Measurements from ENCODE around the gene NTSR1. TPM values are rescaled to one million over a fixed set of nuclear protein-coding genes. Genes with fewer than 3 reads are reported as not detected.

NTSR1 gene
- total RNA-seq, 2 experiments from 2014 or later: 0.55 to 0.56 TPM

GRCh38 chr20:62753626-62754025 lies 45.0 kb downstream of the NTSR1 start:
- CTCF ChIA-PET: no interaction called here

GRCh38 chr20:62754122-62754990 lies 45.7 kb downstream of the NTSR1 start:
- intact Hi-C loops (cut with DNase I, micrococcal nuclease): no loop called here
- Histone ChIP-seq H3K4me3 (ENCODE audit: low read length) (no peak overlapping the region), H3K27ac (ENCODE audit: low read depth in 1 of 2, low read length in 2 of 2) (no peak overlapping the region), H3K4me1 (ENCODE audit: insufficient read depth, low read length) (no peaks in the 10 kb centered on the region), H3K36me3 (ENCODE audit: insufficient read depth, low read length) (no peaks in the 10 kb centered on the region), H3K27me3 (ENCODE audit: control insufficient read depth in 1 of 2, insufficient read depth in 2 of 2, low read length in 2 of 2) (peaks cover 0 to 5% of the 10 kb centered on the region in 2 experiments), H3K9me3 (ENCODE audit: control insufficient read depth in 1 of 2, insufficient read depth in 1 of 2, low read length in 2 of 2) (peaks cover 0 to 7% of the 10 kb centered on the region in 2 experiments)
- Mint-ChIP-seq H3K27ac (no peak overlapping the region), H3K4me1 (ENCODE audit: low read depth) (no peaks in the 10 kb centered on the region), H3K27me3 (peaks cover 5% of the 10 kb centered on the region), H3K4me3 (no peak overlapping the region), H3K9me3 (no peaks in the 10 kb centered on the region), H3K36me3 (ENCODE audit: low read depth) (no peaks in the 10 kb centered on the region)
- DNase-seq: no peak
- no peak for ATAC-seq (ENCODE audit: poor library complexity)
- ChIA-PET POLR2A (no interaction called here), CTCF (no interaction called here)
- no peak for TF ChIP-seq CTCF (IDR thresholded peaks at IDR 0.05)

More at GRCh38 chr20:62753626-62754025, 45.0 kb downstream of the NTSR1 start:
- DNase-seq (no peak), ATAC-seq (ENCODE audit: poor library complexity) (no peak)
- H3K27ac ChIP-seq (ENCODE audit: low read depth in 1 of 2, low read length in 2 of 2): no peak overlapping the region
- Mint-ChIP-seq H3K36me3 (ENCODE audit: low read depth) (no peaks in the 10 kb centered on the region), H3K9me3 (no peaks in the 10 kb centered on the region), H3K27ac (no peak overlapping the region), H3K27me3 (peaks cover 5% of the 10 kb centered on the region), H3K4me3 (no peak overlapping the region), H3K4me1 (ENCODE audit: low read depth) (no peaks in the 10 kb centered on the region)
- H3K36me3 ChIP-seq (ENCODE audit: insufficient read depth, low read length): no peaks in the 10 kb centered on the region
- no peaks in the 10 kb centered on the region for H3K4me1 ChIP-seq (ENCODE audit: insufficient read depth, low read length)
- POLR2A ChIA-PET: no interaction called here
- H3K9me3 ChIP-seq (ENCODE audit: control insufficient read depth in 1 of 2, insufficient read depth in 1 of 2, low read length in 2 of 2): peaks cover 0 to 7% of the 10 kb centered on the region in 2 experiments
- intact Hi-C loops (cut with DNase I, micrococcal nuclease): no loop called here
- H3K4me3 ChIP-seq (ENCODE audit: low read length): no peak overlapping the region
- H3K27me3 ChIP-seq (ENCODE audit: control insufficient read depth in 1 of 2, insufficient read depth in 2 of 2, low read length in 2 of 2): peaks cover 0 to 5% of the 10 kb centered on the region in 2 experiments
- no peak for TF ChIP-seq CTCF (IDR thresholded peaks at IDR 0.05)

- Histone ChIP-seq H3K4me3 (ENCODE audit: low read length) (no peak overlapping the region), H3K27ac (ENCODE audit: low read depth in 1 of 2, low read length in 2 of 2) (no peak overlapping the region), H3K4me1 (ENCODE audit: insufficient read depth, low read length) (no peaks in the 10 kb centered on the region), H3K36me3 (ENCODE audit: insufficient read depth, low read length) (no peaks in the 10 kb centered on the region), H3K9me3 (ENCODE audit: control insufficient read depth in 1 of 2, insufficient read depth in 1 of 2, low read length in 2 of 2) (peaks cover 0 to 7% of the 10 kb centered on the region in 2 experiments), H3K27me3 (ENCODE audit: control insufficient read depth in 1 of 2, insufficient read depth in 2 of 2, low read length in 2 of 2) (peaks cover 0 to 5% of the 10 kb centered on the region in 2 experiments)
- intact Hi-C loops (cut with DNase I, micrococcal nuclease): no loop called here
- ATAC-seq (ENCODE audit: poor library complexity) (no peak), DNase-seq (no peak)
- Mint-ChIP-seq H3K36me3 (ENCODE audit: low read depth) (no peaks in the 10 kb centered on the region), H3K27me3 (peaks cover 5% of the 10 kb centered on the region), H3K4me1 (ENCODE audit: low read depth) (no peaks in the 10 kb centered on the region), H3K9me3 (no peaks in the 10 kb centered on the region), H3K27ac (no peak overlapping the region), H3K4me3 (no peak overlapping the region)
- no peak for TF ChIP-seq CTCF (IDR thresholded peaks at IDR 0.05)
- ChIA-PET CTCF (no interaction called here), POLR2A (no interaction called here)
These were observed 46.3 kb downstream of the NTSR1 start for GRCh38 chr20:62754991-62755356.

Data from CD4-positive, alpha-beta T cell (primary cell).